ENCODE results near the gene DAND5. TPM values are rescaled to one million over a fixed set of nuclear protein-coding genes. Genes with fewer than 3 reads are reported as not detected.

Gene DAND5
- total and polyA plus RNA-seq, 9 of the 15 experiments (the other 6 are each of a cell fraction or from before 2014, with no cell fraction given) = 0.22 to 0.83 (median 0.60) TPM

DNA sequence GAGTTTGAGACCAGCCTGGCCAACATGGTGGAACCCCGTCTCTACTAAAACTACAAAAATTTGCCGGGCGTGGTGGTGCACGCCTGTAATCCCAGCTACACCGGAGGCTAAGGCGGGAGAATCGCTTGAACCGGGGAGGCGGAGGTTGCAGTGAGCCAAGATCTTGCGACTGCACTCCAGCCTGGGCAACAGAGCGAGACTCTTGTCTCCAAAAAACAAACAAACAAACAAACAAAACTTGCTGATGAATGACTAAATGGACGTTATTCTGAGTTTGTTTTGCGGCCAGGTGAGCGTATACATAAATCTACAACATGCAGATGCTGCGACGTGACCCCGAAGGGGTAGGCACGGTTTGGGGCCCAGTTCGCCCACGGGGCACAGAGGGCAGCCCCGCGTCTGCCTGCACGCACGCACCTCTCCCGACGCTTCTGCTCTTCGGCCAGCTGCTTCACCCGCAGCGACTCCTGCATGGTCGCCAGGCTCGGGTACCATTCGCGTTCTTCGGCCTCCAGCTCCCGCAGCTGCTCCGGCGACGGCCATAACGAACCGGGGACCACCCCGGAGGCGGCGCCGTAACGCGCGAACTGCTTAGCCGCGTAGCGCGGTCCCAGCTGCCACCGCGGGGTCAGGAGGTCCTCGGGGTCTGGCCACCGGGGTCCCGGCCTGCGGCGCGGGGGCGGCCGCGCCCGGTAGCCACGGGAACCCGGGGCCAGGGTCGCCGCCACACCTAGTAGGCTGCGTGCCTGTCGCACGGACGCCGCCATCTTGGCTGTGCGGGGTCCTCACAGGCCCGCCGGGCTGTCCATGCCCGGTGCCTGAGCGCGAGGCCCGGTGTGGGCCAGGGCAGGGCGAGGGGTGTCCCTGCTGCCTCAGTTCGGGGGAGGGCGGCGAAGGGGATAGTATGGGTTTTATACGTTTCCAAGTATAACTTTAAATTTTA, 12.7 kb upstream of the DAND5 start, which contains the start of gene GADD45GIP1 (continued):
- no peak for TF ChIP-seq TCF7L2 (IDR thresholded peaks at IDR 0.05; ENCODE audit: low read depth, low read length)
- no peak for TF ChIP-seq HMG20B (CRISPR knock-in tag; IDR thresholded peaks at IDR 0.05)
- TF ChIP-seq BDP1 (IDR thresholded peaks at IDR 0.05; ENCODE audit: insufficient read depth, insufficient read length) = no peak
- TF ChIP-seq, protein P1, sequence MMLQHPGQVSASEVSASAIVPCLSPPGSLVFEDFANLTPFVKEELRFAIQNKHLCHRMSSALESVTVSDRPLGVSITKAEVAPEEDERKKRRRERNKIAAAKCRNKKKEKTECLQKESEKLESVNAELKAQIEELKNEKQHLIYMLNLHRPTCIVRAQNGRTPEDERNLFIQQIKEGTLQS (IDR thresholded peaks at IDR 0.05) = no peak
- TF ChIP-seq, protein P1 (CRISPR knock-in tag; conservative IDR thresholded peaks at IDR 0.05) = no peak
- TF ChIP-seq E2F4 (CRISPR knock-in tag; IDR thresholded peaks at IDR 0.05; ENCODE audit: low read depth) = no peak
- TF ChIP-seq ADNP (tag; IDR thresholded peaks at IDR 0.05) = no peak
- TF ChIP-seq STAT5A (IDR thresholded peaks at IDR 0.05; ENCODE audit: borderline replicate concordance, low read length) = no peak
- peak in 1 of 2 experiments; percentile 94 for TF ChIP-seq NCOA2 (IDR thresholded peaks at IDR 0.05; ENCODE audit: partially characterized antibody in 2 of 2)
- TF ChIP-seq HNRNPH1 (optimal IDR thresholded peaks at IDR 0.05; ENCODE audit: low read depth, low read length) = no peak
- TF ChIP-seq, protein P2, sequence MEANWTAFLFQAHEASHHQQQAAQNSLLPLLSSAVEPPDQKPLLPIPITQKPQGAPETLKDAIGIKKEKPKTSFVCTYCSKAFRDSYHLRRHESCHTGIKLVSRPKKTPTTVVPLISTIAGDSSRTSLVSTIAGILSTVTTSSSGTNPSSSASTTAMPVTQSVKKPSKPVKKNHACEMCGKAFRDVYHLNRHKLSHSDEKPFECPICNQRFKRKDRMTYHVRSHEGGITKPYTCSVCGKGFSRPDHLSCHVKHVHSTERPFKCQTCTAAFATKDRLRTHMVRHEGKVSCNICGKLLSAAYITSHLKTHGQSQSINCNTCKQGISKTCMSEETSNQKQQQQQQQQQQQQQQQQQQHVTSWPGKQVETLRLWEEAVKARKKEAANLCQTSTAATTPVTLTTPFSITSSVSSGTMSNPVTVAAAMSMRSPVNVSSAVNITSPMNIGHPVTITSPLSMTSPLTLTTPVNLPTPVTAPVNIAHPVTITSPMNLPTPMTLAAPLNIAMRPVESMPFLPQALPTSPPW (CRISPR knock-in tag; IDR thresholded peaks at IDR 0.05) = peak; percentile 69; the same call in 1 of the 2 replicates
- TF ChIP-seq THRAP3 (IDR thresholded peaks at IDR 0.05; ENCODE audit: borderline replicate concordance) = no peak
- TF ChIP-seq ZNF311 (CRISPR knock-in tag; IDR thresholded peaks at IDR 0.05) = no peak
- no peak for TF ChIP-seq ZBTB49 (CRISPR knock-in tag; IDR thresholded peaks at IDR 0.05; ENCODE audit: borderline replicate concordance)
- TF ChIP-seq ZC3H4 (CRISPR knock-in tag; IDR thresholded peaks at IDR 0.05; ENCODE audit: borderline replicate concordance) = peak; percentile 13; the same call in 1 of the 2 replicates
- TF ChIP-seq ESRRA (IDR thresholded peaks at IDR 0.05; ENCODE audit: borderline replicate concordance, low read depth) = no peak
- peak; percentile 65; the same call in 1 of the 2 replicates for TF ChIP-seq GABPB1 (CRISPR knock-in tag; IDR thresholded peaks at IDR 0.05)

All from K562 (cell line).